ENCODE results near the gene UHRF1.
"Not testable (repeated sequence)": the region's sequence is repeated elsewhere in the genome, so short reads cannot be mapped to it uniquely, and the experiment has no call there.

UHRF1 gene

GRCh38 chr19:4909156-4909896 is at the start of gene UHRF1:
UHRF1 (plus strand) TSS chr19:4909501; CDS start chr19:4910886, 1,385 bp downstream.
- DNase-seq (ENCODE audit: low read depth in 2 of 2), result peak in 1 of 2 donors; percentile 1

GRCh38 chr19:4859697-4860096 is 49.6 kb upstream of the UHRF1 start:
- DNase-seq (ENCODE audit: low read depth in 2 of 2), result no peak

- DNase-seq (ENCODE audit: low read depth in 2 of 2), result no peak
Measured at GRCh38 chr19:4861147-4861546, 48.2 kb upstream of the UHRF1 start.

- peak; percentile 37 to 50 for DNase-seq (ENCODE audit: low read depth in 2 of 2)
Measured at GRCh38 chr19:4866595-4867424, 42.5 kb upstream of the UHRF1 start.

- peak; percentile 75 to 79 for DNase-seq (ENCODE audit: low read depth in 2 of 2)
Measured at GRCh38 chr19:4867534-4868285, 41.6 kb upstream of the UHRF1 start, which contains the start of gene PLIN3. PLIN3 (minus strand) TSS chr19:4867667; CDS start chr19:4861394, 6,273 bp downstream.

GRCh38 chr19:4868286-4868834 is 40.9 kb upstream of the UHRF1 start:
- DNase-seq (ENCODE audit: low read depth in 2 of 2), result no peak

- DNase-seq (ENCODE audit: low read depth in 2 of 2), result no peak
Measured at GRCh38 chr19:4870025-4870700, 39.1 kb upstream of the UHRF1 start.

GRCh38 chr19:4871711-4872110 is 37.6 kb upstream of the UHRF1 start:
- no peak for DNase-seq (ENCODE audit: low read depth in 2 of 2)

GRCh38 chr19:4873930-4874329 is 35.4 kb upstream of the UHRF1 start:
- DNase-seq (ENCODE audit: low read depth in 2 of 2), result no peak

- DNase-seq (ENCODE audit: low read depth in 2 of 2), result no peak
Measured at GRCh38 chr19:4877753-4878490, 31.4 kb upstream of the UHRF1 start.

GRCh38 chr19:4878491-4878968 is 30.8 kb upstream of the UHRF1 start:
- DNase-seq (ENCODE audit: low read depth in 2 of 2), result no peak

- DNase-seq (ENCODE audit: low read depth in 2 of 2), result no peak
Measured at GRCh38 chr19:4879041-4879440, 30.3 kb upstream of the UHRF1 start.

- not testable (repeated sequence) for DNase-seq (ENCODE audit: low read depth in 2 of 2)
Measured at GRCh38 chr19:4882874-4883273, 26.4 kb upstream of the UHRF1 start.

GRCh38 chr19:4884993-4885392 is 24.3 kb upstream of the UHRF1 start:
- DNase-seq (ENCODE audit: low read depth in 2 of 2), result not testable (repeated sequence)

- DNase-seq (ENCODE audit: low read depth in 2 of 2), result not testable (repeated sequence)
Measured at GRCh38 chr19:4887803-4888202, 21.5 kb upstream of the UHRF1 start.

GRCh38 chr19:4889034-4889815 is 20.1 kb upstream of the UHRF1 start:
- DNase-seq (ENCODE audit: low read depth in 2 of 2), result no peak

GRCh38 chr19:4891066-4891465 is 18.2 kb upstream of the UHRF1 start:
- no peak for DNase-seq (ENCODE audit: low read depth in 2 of 2)

- DNase-seq (ENCODE audit: low read depth in 2 of 2), result not testable (repeated sequence)
Measured at GRCh38 chr19:4892962-4893361, 16.3 kb upstream of the UHRF1 start.

- no peak for DNase-seq (ENCODE audit: low read depth in 2 of 2)
Measured at GRCh38 chr19:4896372-4896771, 12.9 kb upstream of the UHRF1 start.

GRCh38 chr19:4897146-4897545 is 12.2 kb upstream of the UHRF1 start:
- no peak for DNase-seq (ENCODE audit: low read depth in 2 of 2)

Data from stimulated activated CD8-positive, alpha-beta memory T cell treated with anti-CD3 and anti-CD28 coated beads, Interleukin-15, amount 100 ng/mL, for 4 hours (primary cell).